ENCODE data around the gene PAX8.
A peak's percentile ranks its signal among the peaks of the same experiment; 100 is the strongest.

The PAX8 gene

DNA sequence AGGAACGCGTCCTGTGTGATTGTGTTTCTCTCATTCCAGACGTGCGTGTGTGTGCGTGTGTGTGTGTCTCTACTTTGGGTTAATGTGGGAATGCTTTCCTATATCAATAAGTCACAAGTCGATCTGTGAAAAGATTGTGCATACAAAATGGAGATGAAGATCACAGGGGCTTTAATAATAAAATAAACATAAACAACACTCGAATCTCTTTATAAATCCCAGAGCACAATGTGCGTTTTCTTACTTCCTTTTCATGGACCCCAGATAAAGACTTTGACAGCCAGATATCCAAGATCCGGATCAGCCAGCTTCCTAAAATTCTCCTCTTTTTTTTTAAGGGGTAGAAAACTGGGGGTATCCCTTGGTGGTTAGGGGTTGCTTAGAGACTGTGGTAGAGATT is 4.7 kb downstream of the PAX8 start:
- no peak for DNase-seq
- no peaks in the 10 kb centered on the region for H3K36me3 ChIP-seq (replicated peaks)
- H3K4me3 ChIP-seq (ENCODE audit: low read depth, low read length): no peak overlapping the region
- no peak overlapping the region for H3K27ac ChIP-seq
- TF ChIP-seq, protein P1, sequence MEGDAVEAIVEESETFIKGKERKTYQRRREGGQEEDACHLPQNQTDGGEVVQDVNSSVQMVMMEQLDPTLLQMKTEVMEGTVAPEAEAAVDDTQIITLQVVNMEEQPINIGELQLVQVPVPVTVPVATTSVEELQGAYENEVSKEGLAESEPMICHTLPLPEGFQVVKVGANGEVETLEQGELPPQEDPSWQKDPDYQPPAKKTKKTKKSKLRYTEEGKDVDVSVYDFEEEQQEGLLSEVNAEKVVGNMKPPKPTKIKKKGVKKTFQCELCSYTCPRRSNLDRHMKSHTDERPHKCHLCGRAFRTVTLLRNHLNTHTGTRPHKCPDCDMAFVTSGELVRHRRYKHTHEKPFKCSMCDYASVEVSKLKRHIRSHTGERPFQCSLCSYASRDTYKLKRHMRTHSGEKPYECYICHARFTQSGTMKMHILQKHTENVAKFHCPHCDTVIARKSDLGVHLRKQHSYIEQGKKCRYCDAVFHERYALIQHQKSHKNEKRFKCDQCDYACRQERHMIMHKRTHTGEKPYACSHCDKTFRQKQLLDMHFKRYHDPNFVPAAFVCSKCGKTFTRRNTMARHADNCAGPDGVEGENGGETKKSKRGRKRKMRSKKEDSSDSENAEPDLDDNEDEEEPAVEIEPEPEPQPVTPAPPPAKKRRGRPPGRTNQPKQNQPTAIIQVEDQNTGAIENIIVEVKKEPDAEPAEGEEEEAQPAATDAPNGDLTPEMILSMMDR (IDR thresholded peaks at IDR 0.05; ENCODE audit: low read depth, low read length, missing control alignments): no peak
- H3K27me3 ChIP-seq (replicated peaks): peaks cover 78% of the 10 kb centered on the region
- in situ Hi-C loops (cut with HindIII; ENCODE audit: low pct_ligation_motif_present, low sequenced_read_pairs): no loop called here

DNA sequence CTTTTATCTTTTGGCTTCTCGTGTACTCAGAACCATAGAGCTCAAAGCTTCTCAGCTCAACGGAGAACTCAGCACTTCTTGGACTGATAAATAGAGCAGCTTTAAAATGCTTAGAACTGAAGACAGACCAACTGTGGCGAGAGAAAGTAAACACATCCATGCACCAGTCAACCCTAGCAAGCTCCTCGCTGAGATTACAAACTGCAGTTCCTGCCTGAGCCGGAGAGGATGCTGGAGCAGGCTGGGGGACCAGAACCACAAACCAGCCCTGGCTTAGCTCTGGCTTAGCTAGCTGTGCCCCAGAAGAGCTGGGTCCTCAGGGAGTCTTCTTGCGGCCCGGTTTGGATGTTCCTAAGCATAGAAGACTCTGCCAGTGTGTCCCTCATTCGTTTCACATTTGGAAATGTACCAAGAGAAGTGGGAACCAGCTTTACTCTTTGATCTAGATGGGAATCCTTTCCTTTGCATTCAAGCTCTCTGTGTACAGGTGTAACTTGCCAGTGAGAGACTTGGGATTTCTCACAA is 5.6 kb downstream of the PAX8 start:
- in situ Hi-C loops (cut with HindIII; ENCODE audit: low pct_ligation_motif_present, low sequenced_read_pairs): no loop called here
- H3K4me3 ChIP-seq (ENCODE audit: low read depth, low read length): no peak overlapping the region
- no peak overlapping the region for H3K27ac ChIP-seq
- H3K27me3 ChIP-seq (replicated peaks): peaks cover 69% of the 10 kb centered on the region
- TF ChIP-seq, protein P1 (IDR thresholded peaks at IDR 0.05; ENCODE audit: low read depth, low read length, missing control alignments): peak; percentile 55
- H3K36me3 ChIP-seq (replicated peaks): no peaks in the 10 kb centered on the region
- DNase-seq: peak; percentile 30

DNA sequence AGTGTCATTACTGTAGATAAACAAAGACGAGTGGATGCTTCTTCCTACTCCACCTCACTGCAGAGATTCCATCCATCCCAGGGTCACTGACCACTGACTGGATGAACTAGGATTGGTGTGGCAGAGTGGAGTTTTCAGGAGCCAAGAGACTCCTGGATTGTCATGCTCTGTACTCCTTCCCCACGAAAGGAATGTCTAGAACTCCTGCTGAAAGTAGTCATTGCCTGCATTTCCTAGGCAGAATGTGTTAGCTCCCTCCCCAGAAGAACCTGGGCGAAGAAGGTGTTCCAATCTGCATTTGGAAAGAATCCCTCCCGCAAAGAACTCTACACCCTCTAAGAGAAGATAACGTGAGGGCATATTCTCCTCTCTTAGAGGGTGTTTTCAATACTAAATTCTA is 6.2 kb downstream of the PAX8 start:
- Histone ChIP-seq H3K27ac (no peak overlapping the region), H3K27me3 (replicated peaks) (peaks cover 63% of the 10 kb centered on the region), H3K4me3 (ENCODE audit: low read depth, low read length) (no peak overlapping the region), H3K36me3 (replicated peaks) (no peaks in the 10 kb centered on the region)
- DNase-seq: no peak
- TF ChIP-seq, protein P1 (IDR thresholded peaks at IDR 0.05; ENCODE audit: low read depth, low read length, missing control alignments): no peak
- in situ Hi-C loops (cut with HindIII; ENCODE audit: low pct_ligation_motif_present, low sequenced_read_pairs): no loop called here

DNA sequence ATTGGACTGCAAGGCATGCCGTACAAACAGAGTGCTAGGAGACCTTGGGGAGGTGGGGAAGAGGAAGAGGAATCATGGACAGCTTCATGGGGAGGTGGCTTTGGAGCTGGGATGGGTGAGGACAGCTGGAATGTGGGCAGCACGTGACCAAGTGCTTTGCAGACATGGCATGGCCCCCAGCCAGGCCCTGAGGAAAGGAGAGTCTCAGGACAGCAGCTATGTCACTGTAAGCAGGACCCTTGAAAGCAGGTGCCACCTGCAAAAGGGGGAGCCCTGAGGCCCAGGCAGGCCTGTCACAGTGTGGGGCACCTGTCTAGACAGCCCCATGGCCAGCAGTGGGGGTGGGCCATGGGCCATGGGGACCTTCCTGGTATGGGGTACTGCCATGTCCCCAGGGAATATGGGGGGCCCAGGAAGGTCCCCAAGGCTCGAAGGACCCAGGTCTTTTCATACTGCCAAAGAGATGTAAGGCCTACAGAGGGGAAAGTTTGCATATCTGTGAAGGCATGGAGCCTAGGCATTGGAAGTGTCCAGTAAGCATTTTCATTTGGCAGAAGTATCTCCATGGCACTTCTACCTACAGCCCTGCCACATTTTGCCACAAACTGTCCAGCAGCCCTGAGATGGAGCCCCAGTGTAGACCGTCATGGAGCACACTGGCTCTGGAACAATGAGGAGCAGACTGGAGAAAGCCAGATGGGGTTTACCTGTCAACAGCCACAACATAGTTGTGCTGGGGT is 9.9 kb downstream of the PAX8 start:
- H3K27ac ChIP-seq: no peak overlapping the region
- no peaks in the 10 kb centered on the region for H3K36me3 ChIP-seq (replicated peaks)
- peaks cover 28% of the 10 kb centered on the region for H3K27me3 ChIP-seq (replicated peaks)
- DNase-seq: no peak
- in situ Hi-C loops (cut with HindIII; ENCODE audit: low pct_ligation_motif_present, low sequenced_read_pairs): no loop called here
- H3K4me3 ChIP-seq (ENCODE audit: low read depth, low read length): no peak overlapping the region
- TF ChIP-seq, protein P1 (IDR thresholded peaks at IDR 0.05; ENCODE audit: low read depth, low read length, missing control alignments): no peak

DNA sequence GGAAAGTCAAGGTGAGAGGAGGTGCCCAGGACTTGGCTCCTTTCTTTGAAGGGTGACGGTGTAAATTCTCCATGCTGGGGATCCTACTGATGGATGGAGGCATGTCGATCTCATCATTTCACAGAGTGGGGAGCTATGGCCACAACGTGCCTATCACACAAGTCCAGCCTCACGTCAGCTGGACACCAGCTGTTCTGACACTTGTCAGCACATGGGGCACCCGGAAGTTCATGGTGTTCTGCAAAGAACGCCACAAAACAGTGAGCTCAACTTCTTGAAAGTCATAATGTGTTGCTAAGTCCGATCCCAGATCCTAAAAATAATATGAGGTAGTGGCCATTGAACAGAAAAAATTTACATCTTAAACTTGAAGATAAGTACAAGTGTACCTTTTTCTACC is 12.3 kb downstream of the PAX8 start:
- TF ChIP-seq, protein P1 (IDR thresholded peaks at IDR 0.05; ENCODE audit: low read depth, low read length, missing control alignments): no peak
- no peak overlapping the region for H3K27ac ChIP-seq
- peaks cover 10% of the 10 kb centered on the region for H3K27me3 ChIP-seq (replicated peaks)
- H3K36me3 ChIP-seq (replicated peaks): no peaks in the 10 kb centered on the region
- no peak overlapping the region for H3K4me3 ChIP-seq (ENCODE audit: low read depth, low read length)
- in situ Hi-C loops (cut with HindIII; ENCODE audit: low pct_ligation_motif_present, low sequenced_read_pairs): no loop called here
- no peak for DNase-seq
